Lower leg skin (tissue), 3 donors: ENCODE data around the gene NSUN7.

Experiments used
- CTCF ChIP-seq, 3 donors: fragments of 450-650 bp; IDR thresholded peaks; one replicate each; pipeline ENCODE4 v1.5.1; 2016; ENCODE audit warnings: antibody characterized with exemption in 3 of 3, mild to moderate bottlenecking in 3 of 3, moderate library complexity in 2 of 3
- POLR2A ChIP-seq, 2 donors: fragments of 450-650 bp; IDR thresholded peaks; one replicate each; pipeline ENCODE4 v1.6.1; 2016 to 2017; ENCODE audit warnings: antibody characterized with exemption in 2 of 2, mild to moderate bottlenecking in 1 of 2, moderate library complexity in 1 of 2

GRCh38 chr4:40722576-40723161 lies 27.1 kb upstream of the NSUN7 start:
- TF ChIP-seq POLR2A (IDR thresholded peaks at IDR 0.05) (no peak), CTCF (IDR thresholded peaks at IDR 0.05) (no peak)
